CD4-positive, alpha-beta T cell treated with Interleukin-4 for 1 hour (primary cell): Measurements from ENCODE around the gene PUM2.

ENCODE experiments used
- DNase-seq, 2 donors: peaks; one replicate each; pipeline ENCODE4 v3.0.0-alpha.2; 2020 to 2022

Gene PUM2

DNA sequence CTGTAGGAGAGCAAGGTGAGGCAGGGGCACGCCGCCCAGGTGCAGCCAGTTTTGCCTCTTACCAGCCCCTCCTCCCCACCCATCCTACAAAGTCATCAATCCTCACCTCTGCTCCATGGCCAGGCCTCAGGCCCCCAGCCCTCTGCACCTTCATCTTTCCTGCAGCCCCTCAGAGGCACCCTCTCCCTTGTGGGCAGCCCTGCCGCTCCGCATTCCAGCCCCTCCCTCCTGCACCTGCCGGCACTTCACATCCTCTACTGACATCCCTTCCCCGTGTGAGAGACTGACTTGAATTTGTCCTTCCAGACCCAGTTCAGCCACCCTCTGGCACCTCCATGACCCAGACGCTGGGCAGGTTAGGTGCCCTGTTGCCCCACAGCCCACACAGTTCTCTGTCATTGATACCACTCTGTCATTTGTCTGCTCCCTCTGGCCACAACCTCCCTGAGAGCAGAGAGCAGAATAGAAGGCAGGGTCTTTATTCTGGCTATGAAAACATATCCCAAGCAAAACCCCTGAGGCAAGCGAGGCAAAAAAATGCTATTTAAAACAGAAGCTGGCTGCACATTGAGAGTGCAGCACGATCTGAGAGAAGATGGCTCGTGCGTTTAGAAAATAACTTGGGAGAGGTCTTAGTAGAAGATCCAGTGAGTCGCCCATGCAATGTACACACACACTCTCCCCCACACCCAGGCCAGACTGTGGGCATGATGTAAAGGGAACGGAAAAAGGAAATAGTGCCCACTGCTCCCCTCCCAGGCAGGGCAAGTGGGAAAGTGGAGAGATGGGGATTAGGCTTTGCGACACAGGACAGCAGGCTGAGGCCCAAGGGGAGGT, 151.6 kb downstream of the PUM2 start:
- DNase-seq: no peak
